Naive B cell (primary cell): ENCODE results near the gene ESPNL. TPM values are rescaled to one million over a fixed set of nuclear protein-coding genes. Genes with fewer than 3 reads are reported as not detected.
A peak's percentile ranks its signal among the peaks of the same experiment; 100 is the strongest.
"Not testable (repeated sequence)": the region's sequence is repeated elsewhere in the genome, so short reads cannot be mapped to it uniquely, and the experiment has no call there.

Experiments used
- ATAC-seq, 2 donors: fragments of 150-1000 bp; cut with Tn5 transposase; 2 replicates each; pipeline ENCODE4 v1.10.0; 2021; ENCODE audit warnings: low read depth in 2 of 2, mild to moderate bottlenecking in 2 of 2, moderate library complexity in 2 of 2
- DNase-seq: peaks from one replicate; pipeline ENCODE4 v3.0.0; 2022
- H3K27ac Mint-ChIP-seq, 6 donors: one replicate each; pipeline ENCODE4 v1.8.0; 2020 to 2022; ENCODE audit warnings: mild to moderate bottlenecking in 6 of 6, mixed read lengths in 6 of 6, moderate library complexity in 5 of 6, inconsistent platforms in 2 of 6
- H3K27me3 Mint-ChIP-seq, 3 donors: one replicate each; pipeline ENCODE4 v1.8.0; 2021 to 2022; ENCODE audit warnings: mixed read lengths in 3 of 3, mild to moderate bottlenecking in 1 of 3
- H3K36me3 Mint-ChIP-seq, 2 donors: one replicate each; pipeline ENCODE4 v1.8.0; 2020 to 2022; ENCODE audit warnings: mixed read lengths in 2 of 2, inconsistent platforms in 1 of 2, mild to moderate bottlenecking in 1 of 2
- H3K4me1 Mint-ChIP-seq, 3 donors: one replicate each; pipeline ENCODE4 v1.8.0; 2020 to 2022; ENCODE audit warnings: mixed read lengths in 3 of 3, inconsistent platforms in 1 of 3, mild to moderate bottlenecking in 1 of 3, moderate library complexity in 1 of 3
- H3K4me3 Mint-ChIP-seq, 8 donors: one replicate each; pipeline ENCODE4 v1.8.0; 2020 to 2022; ENCODE audit warnings: mild to moderate bottlenecking in 8 of 8, mixed read lengths in 8 of 8, moderate library complexity in 8 of 8, inconsistent platforms in 2 of 8
- H3K9me3 Mint-ChIP-seq, 7 donors: one replicate each; pipeline ENCODE4 v1.8.0; 2020 to 2022; ENCODE audit warnings: mixed read lengths in 7 of 7, mild to moderate bottlenecking in 5 of 7, inconsistent platforms in 2 of 7, moderate library complexity in 1 of 7
- polyA plus RNA-seq, 6 donors: library from polyadenylated mRNA; unstranded; fragments of 300-500 nt; fragmentation: Illumina TruSeq; gene quantifications; one replicate each; pipeline ENCODE4 v1.2.3, GENCODE V29; 2021; ENCODE audit warnings: low read depth in 6 of 6

ESPNL gene
- polyA plus RNA-seq, 6 donors from 2014 or later = 0.24 to 0.30 TPM; not detected in 4

GRCh38 chr2:238065071-238065846, 34.9 kb upstream of the ESPNL start:
- H3K4me1 Mint-ChIP-seq = peaks cover 14 to 16% (median 16%) of the 10 kb centered on the region in 3 donors
- peaks cover 7 to 20% of the 10 kb centered on the region in 2 donors for H3K36me3 Mint-ChIP-seq
- H3K4me3 Mint-ChIP-seq = no peak overlapping the region
- ATAC-seq (no peak), DNase-seq (no peak)
- no peak overlapping the region for H3K27ac Mint-ChIP-seq
- H3K27me3 Mint-ChIP-seq = no peaks in the 10 kb centered on the region
- peaks cover 0 to under 1% (median 0%) of the 10 kb centered on the region in 7 donors for H3K9me3 Mint-ChIP-seq

- Mint-ChIP-seq H3K27ac (peak overlapping the region in 1 of 6 donors; percentile 1), H3K36me3 (peaks cover 7 to 17% of the 10 kb centered on the region in 2 donors), H3K4me1 (peaks cover 9 to 16% (median 11%) of the 10 kb centered on the region in 3 donors), H3K27me3 (no peaks in the 10 kb centered on the region), H3K4me3 (no peak overlapping the region), H3K9me3 (no peaks in the 10 kb centered on the region)
- ATAC-seq (no peak), DNase-seq (no peak)
These were observed 33.9 kb upstream of the ESPNL start for GRCh38 chr2:238066218-238066617.

- Mint-ChIP-seq H3K4me1 (peaks cover 4 to 11% (median 6%) of the 10 kb centered on the region in 3 donors), H3K27ac (peak overlapping the region in 1 of 6 donors; percentile 1), H3K36me3 (peaks cover 10 to 22% of the 10 kb centered on the region in 2 donors)
- ATAC-seq, H3K9me3 Mint-ChIP-seq, DNase-seq, H3K4me3 Mint-ChIP-seq, H3K27me3 Mint-ChIP-seq: not testable (repeated sequence)
These were observed 33.4 kb upstream of the ESPNL start for GRCh38 chr2:238066718-238067117.

DNA sequence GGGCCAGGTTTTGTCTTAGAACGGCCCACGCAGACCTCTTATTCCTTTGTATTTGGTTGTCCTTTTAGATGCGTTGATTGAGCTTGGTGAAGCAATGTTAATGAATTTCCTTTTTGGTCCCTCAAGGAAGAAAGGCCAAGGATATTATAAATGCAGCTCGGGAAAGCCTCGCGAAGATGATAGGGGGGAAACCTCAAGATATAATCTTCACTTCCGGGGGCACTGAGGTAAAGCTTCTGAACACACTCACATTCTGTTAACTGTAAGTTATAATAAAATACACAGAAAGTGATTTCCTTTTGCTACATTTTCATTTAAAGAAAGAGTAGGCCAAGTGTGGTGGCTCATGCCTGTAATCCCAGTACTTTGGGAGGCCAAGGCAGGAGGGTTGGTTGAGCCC, 32.2 kb upstream of the ESPNL start:
- Mint-ChIP-seq H3K27me3 (no peaks in the 10 kb centered on the region), H3K27ac (peak overlapping the region in 2 of 6 donors; percentile 21 to 22), H3K4me1 (peaks cover 0 to 3% (median 1%) of the 10 kb centered on the region in 3 donors), H3K4me3 (peak overlapping the region in 1 of 8 donors; percentile 6), H3K9me3 (peaks cover 0 to 6% (median 0%) of the 10 kb centered on the region in 7 donors), H3K36me3 (peaks cover 22 to 33% of the 10 kb centered on the region in 2 donors)
- DNase-seq = no peak
- no peak for ATAC-seq

GRCh38 chr2:238069021-238069709, 31.0 kb upstream of the ESPNL start:
- peaks cover 25 to 33% of the 10 kb centered on the region in 2 donors for H3K36me3 Mint-ChIP-seq

GRCh38 chr2:238069877-238070276, 30.3 kb upstream of the ESPNL start:
- Mint-ChIP-seq H3K9me3 (peaks cover 0 to 6% (median 0%) of the 10 kb centered on the region in 7 donors), H3K27ac (no peak overlapping the region), H3K27me3 (no peaks in the 10 kb centered on the region), H3K4me1 (peaks cover 0 to 3% (median 2%) of the 10 kb centered on the region in 3 donors), H3K36me3 (peaks cover 25 to 33% of the 10 kb centered on the region in 2 donors), H3K4me3 (no peak overlapping the region)
- no peak for DNase-seq
- ATAC-seq = no peak

More at GRCh38 chr2:238069021-238069709, 31.0 kb upstream of the ESPNL start:
- Mint-ChIP-seq H3K4me1 (peaks cover 0 to 3% (median 0%) of the 10 kb centered on the region in 3 donors), H3K27ac (no peak overlapping the region), H3K4me3 (no peak overlapping the region), H3K27me3 (no peaks in the 10 kb centered on the region), H3K9me3 (peaks cover 0 to 6% (median 0%) of the 10 kb centered on the region in 7 donors)
- DNase-seq (no peak), ATAC-seq (no peak)

DNA sequence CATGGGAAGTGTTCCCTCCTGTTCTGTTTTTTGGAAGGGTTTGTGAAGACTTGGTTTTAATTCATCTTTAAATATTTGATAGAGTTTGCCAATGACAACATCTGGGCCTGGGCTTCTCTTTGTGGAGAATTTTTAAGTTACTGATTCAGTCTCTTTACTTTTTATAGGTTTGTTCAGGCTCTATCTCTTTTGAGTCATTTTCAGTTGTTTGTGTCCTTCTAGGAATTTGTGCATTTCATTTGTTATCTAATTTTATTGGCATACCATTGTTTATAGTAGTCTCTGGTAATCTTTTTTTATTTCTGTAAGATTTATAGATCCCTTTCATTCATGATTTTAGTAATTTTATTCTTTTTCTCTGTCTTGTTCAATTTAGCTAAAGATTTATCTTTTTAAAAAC, 24.7 kb upstream of the ESPNL start:
- H3K36me3 Mint-ChIP-seq = peaks cover 38 to 45% of the 10 kb centered on the region in 2 donors

GRCh38 chr2:238077292-238077691, 22.8 kb upstream of the ESPNL start:
- no peak overlapping the region for H3K4me3 Mint-ChIP-seq
- H3K27ac Mint-ChIP-seq = no peak overlapping the region
- peaks cover 35 to 43% of the 10 kb centered on the region in 2 donors for H3K36me3 Mint-ChIP-seq
- H3K27me3 Mint-ChIP-seq = no peaks in the 10 kb centered on the region
- DNase-seq = no peak
- H3K4me1 Mint-ChIP-seq = peaks cover 0 to 4% (median 0%) of the 10 kb centered on the region in 3 donors
- ATAC-seq = no peak
- peaks cover 0 to 9% (median 3%) of the 10 kb centered on the region in 7 donors for H3K9me3 Mint-ChIP-seq

More for the DNA sequence above, 24.7 kb upstream of the ESPNL start:
- peaks cover 0 to 4% (median 0%) of the 10 kb centered on the region in 3 donors for H3K4me1 Mint-ChIP-seq
- H3K9me3 Mint-ChIP-seq = peaks cover 0 to 7% (median 3%) of the 10 kb centered on the region in 7 donors
- peak overlapping the region in 1 of 6 donors; percentile 19 for H3K27ac Mint-ChIP-seq
- ATAC-seq (no peak), DNase-seq (no peak)
- no peaks in the 10 kb centered on the region for H3K27me3 Mint-ChIP-seq
- H3K4me3 Mint-ChIP-seq = no peak overlapping the region

DNA sequence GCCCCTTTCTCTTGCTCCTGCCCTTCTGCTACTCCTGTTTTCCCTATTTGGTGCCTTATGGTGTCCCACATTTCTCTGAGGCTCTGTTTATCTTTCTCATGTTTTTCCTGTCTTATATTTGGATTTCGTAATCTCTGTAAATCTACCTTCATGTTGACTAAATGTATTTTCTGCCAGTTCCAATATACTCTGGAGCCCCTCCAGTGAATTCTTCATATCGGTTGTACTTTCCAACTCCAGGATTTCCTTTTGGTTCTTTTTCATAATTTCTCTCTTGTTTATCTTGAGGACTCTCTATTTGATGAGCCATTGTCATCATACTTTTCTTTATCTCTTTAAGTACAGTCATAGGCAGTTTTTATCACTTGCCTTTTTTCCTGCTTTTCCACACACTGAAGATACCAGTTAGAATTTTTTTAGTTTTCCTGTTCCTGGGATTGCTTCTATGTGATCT, 20.2 kb upstream of the ESPNL start:
- peaks cover 0 to 2% (median 0%) of the 10 kb centered on the region in 3 donors for H3K4me1 Mint-ChIP-seq
- DNase-seq (no peak), ATAC-seq (no peak)
- peaks cover 0 to 6% (median 3%) of the 10 kb centered on the region in 7 donors for H3K9me3 Mint-ChIP-seq
- H3K4me3 Mint-ChIP-seq = no peak overlapping the region
- H3K27ac Mint-ChIP-seq = peak overlapping the region in 1 of 6 donors; percentile 31
- no peaks in the 10 kb centered on the region for H3K27me3 Mint-ChIP-seq
- H3K36me3 Mint-ChIP-seq = peaks cover 32 to 48% of the 10 kb centered on the region in 2 donors

DNA sequence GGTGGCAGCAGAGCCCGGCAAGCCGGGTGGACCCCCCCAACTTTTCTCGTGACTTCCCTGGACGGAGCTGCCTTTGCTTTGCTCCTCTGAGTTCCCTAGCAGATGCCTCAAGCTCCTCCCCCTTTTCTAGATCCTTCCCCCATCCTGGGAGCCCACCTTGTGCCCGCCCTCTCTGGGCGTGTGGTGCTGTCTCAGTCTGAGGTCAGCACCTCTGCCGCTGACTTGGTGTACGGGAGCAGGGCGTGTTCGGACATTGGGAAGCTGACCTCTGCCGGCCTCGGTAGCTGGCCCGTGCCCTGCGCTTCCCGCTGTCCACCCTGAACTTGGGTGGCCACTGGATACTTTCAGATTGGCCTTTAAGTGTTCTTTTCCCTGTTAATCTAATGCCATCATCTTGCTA, 19.6 kb upstream of the ESPNL start:
- Mint-ChIP-seq H3K27ac (no peak overlapping the region), H3K4me1 (peaks cover 0 to 3% (median 0%) of the 10 kb centered on the region in 3 donors), H3K27me3 (no peaks in the 10 kb centered on the region), H3K36me3 (peaks cover 37 to 52% of the 10 kb centered on the region in 2 donors), H3K4me3 (no peak overlapping the region), H3K9me3 (peaks cover 0 to 4% (median 3%) of the 10 kb centered on the region in 7 donors)
- DNase-seq (no peak), ATAC-seq (no peak)

GRCh38 chr2:238081150-238081549, 19.0 kb upstream of the ESPNL start:
- DNase-seq = no peak
- H3K27me3 Mint-ChIP-seq = no peaks in the 10 kb centered on the region
- H3K4me1 Mint-ChIP-seq = peaks cover 0 to 3% (median 0%) of the 10 kb centered on the region in 3 donors
- H3K4me3 Mint-ChIP-seq = no peak overlapping the region
- peaks cover 0 to 4% (median 3%) of the 10 kb centered on the region in 7 donors for H3K9me3 Mint-ChIP-seq
- H3K27ac Mint-ChIP-seq = peak overlapping the region in 1 of 6 donors; percentile 22
- H3K36me3 Mint-ChIP-seq = peaks cover 37 to 52% of the 10 kb centered on the region in 2 donors
- ATAC-seq = no peak

DNA sequence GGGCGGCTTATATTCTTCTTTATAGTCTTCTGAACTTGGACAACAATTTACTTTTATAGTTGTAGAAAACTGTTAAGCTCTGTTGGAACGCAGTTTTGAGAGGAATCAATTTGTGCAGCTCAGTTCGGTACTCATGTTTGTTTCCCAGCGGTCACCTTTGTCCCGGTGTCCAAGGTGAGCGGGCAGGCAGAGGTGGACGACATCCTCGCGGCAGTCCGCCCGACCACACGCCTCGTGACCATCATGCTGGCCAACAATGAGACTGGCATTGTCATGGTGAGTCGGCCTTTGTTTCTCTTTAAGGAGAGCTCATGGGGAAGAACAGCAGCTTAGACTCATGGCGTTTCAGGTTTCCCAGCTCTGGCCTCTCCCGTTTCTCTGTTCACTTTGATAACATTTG, 18.6 kb upstream of the ESPNL start:
- Mint-ChIP-seq H3K27ac (no peak overlapping the region), H3K4me3 (no peak overlapping the region)

DNA sequence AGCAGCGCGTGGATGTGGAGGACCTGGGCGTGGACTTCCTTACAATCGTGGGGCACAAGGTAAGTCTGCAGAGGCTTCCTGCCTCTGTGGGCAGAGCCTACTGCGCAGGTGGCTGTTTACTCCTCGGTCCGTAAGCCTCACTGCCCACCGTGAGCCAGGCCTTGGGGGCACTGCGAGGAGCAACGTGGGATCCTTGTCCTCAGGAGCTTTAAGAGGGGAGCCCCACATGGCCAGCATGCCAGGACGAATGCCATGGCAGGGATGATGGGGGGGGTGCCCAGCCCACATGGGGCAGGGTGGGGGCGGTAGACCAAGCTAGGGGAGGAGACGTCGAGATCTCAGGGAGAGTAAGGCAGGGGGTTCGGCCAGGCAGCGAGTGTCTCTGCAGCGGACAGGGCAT, 18.0 kb upstream of the ESPNL start:
- Mint-ChIP-seq H3K9me3 (peaks cover 0 to 3% (median 0%) of the 10 kb centered on the region in 7 donors), H3K4me3 (no peak overlapping the region), H3K27me3 (no peaks in the 10 kb centered on the region), H3K36me3 (peaks cover 29 to 42% of the 10 kb centered on the region in 2 donors), H3K4me1 (peaks cover 4 to 5% (median 4%) of the 10 kb centered on the region in 3 donors), H3K27ac (no peak overlapping the region)
- ATAC-seq (no peak), DNase-seq (no peak)

More for the DNA sequence above, 18.6 kb upstream of the ESPNL start:
- no peak for ATAC-seq
- H3K27me3 Mint-ChIP-seq = no peaks in the 10 kb centered on the region
- DNase-seq = no peak
- peaks cover 0 to 3% (median 0%) of the 10 kb centered on the region in 3 donors for H3K4me1 Mint-ChIP-seq
- peaks cover 0 to 4% (median 3%) of the 10 kb centered on the region in 7 donors for H3K9me3 Mint-ChIP-seq
- peaks cover 35 to 48% of the 10 kb centered on the region in 2 donors for H3K36me3 Mint-ChIP-seq
